MM.1S (cell line): Measurements from ENCODE around the gene ERC2.

Experiments used
- CTCF ChIP-seq: fragments of 300-600 bp; sonication (generic); IDR thresholded peaks from 2 replicates; pipeline ENCODE4 v1.5.1; 2016; ENCODE audit warnings: antibody characterized with exemption, low read length, mixed read lengths
- EZH2 ChIP-seq: fragments of 300-600 bp; sonication (generic); optimal IDR thresholded peaks from 2 replicates; pipeline ENCODE3; 2017; ENCODE audit warnings: low read depth, mild to moderate bottlenecking, antibody characterized with exemption, low read length, mixed read lengths
- EZH2phosphoT487 ChIP-seq: fragments of 300-600 bp; sonication (generic); IDR thresholded peaks from 2 replicates; pipeline ENCODE4 v1.6.1; 2018; ENCODE audit warnings: antibody characterized with exemption, low read length

DNA sequence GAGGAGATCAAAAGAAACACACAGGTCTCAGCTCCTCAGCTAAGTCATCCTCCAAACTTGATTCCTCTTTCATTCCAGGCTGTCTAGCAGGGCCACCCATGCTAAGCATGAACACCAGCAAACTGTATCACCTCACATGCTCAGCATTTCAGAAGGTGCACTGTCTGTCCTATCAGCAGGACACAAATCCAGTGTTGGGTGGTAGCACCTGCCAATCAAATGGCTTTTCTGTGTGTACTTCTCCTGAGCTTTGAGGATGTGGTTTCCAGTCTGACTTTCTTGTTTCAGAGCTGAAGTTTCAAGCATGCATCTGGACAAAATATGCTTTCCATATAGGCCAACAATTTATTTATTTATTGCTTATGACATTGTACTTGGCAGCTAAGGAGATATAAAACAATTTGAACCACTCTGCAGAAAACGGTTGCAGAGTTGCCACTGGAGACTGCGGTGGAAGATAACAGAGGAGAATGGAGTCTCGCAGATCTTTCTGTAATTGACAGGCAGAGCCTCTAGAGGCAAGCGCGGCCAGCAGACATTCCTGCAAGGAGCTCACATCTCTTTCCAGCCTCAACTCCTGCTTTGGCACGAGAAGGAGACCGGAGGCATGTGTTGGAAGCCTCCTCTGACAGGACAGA, 814.0 kb downstream of the ERC2 start:
- TF ChIP-seq CTCF (peak; percentile 29), EZH2 (no peak), EZH2phosphoT487 (no peak)
